Stimulated activated CD4-positive, alpha-beta T cell treated with anti-CD3 and anti-CD28 coated beads, Interleukin-15, amount 100 ng/mL, for 48 hours (primary cell): ENCODE measurements around the gene ARFGAP3.
"Not testable (repeated sequence)": the region's sequence is repeated elsewhere in the genome, so short reads cannot be mapped to it uniquely, and the experiment has no call there.

ENCODE experiments used
- DNase-seq, 2 donors: peaks; one replicate each; pipeline ENCODE4 v3.0.0-alpha.2; 2020; ENCODE audit warnings: low read depth in 2 of 2

Gene ARFGAP3

GRCh38 chr22:42768385-42769035 is 88.6 kb downstream of the ARFGAP3 start:
- no peak for DNase-seq

- no peak for DNase-seq
Measured at GRCh38 chr22:42766860-42767259, 90.2 kb downstream of the ARFGAP3 start.

DNA sequence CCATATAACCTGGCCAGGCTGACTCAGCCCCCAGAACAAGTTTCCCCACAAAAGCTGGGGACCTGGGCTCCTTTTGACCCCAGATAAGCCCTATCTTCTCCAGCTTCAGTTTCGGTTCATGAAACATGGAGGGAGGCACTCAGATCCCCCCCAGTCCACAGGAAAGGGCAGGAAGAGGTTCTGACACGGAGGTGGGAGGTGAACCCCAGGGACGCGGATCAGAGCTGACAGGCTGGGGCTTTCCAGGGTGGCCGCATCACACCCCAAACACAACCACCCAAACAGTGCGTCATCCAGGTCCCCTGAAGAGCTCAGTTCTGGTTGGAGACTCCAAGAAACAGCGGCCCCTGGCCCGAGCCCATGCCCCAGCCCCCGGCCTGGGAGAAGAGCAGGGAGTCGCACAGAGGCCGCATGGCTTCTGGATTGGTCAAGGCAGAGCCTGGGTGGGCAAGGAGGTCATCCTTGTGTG is 92.1 kb downstream of the ARFGAP3 start:
- no peak for DNase-seq

GRCh38 chr22:42763965-42764480 is 93.0 kb downstream of the ARFGAP3 start:
- no peak for DNase-seq

GRCh38 chr22:42760806-42761565 is 96.1 kb downstream of the ARFGAP3 start:
- no peak for DNase-seq

DNA sequence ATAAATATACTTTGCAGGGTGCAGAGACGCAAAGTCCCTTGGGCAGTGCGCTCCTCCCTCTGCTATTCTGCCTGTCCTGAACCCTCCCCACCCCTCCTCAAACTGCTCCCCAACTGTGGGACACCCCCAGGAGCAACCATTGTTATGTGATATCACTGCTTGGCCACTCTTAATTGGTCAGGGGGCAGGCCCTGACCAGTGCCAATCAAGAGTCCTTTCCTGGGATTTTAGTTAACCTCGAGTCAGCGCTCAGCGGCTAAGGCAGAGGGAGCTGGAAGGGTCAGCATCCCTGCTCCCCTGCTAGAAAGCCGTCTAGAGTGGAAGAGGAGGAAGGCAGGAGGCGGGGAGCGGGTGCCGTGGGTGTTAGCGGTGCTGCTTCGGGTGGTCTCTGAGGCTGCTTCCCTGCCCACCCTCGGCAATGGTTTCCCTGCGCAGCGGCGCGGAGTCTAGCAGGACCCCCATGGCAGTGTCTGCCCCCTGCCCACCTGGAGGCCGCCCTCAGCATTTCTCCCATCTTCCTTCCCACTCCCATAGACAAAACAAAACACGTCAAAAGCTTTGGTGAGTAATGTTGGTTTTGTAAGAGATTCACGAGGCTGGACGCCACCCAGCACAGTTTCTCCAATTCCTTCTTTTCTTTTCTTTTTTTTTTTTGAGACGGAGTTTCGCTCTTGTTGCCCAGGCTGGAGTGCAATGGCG is 98.0 kb downstream of the ARFGAP3 start:
- DNase-seq = no peak

- DNase-seq = not testable (repeated sequence)
Measured at GRCh38 chr22:42755553-42755952, 101.5 kb downstream of the ARFGAP3 start.

DNA sequence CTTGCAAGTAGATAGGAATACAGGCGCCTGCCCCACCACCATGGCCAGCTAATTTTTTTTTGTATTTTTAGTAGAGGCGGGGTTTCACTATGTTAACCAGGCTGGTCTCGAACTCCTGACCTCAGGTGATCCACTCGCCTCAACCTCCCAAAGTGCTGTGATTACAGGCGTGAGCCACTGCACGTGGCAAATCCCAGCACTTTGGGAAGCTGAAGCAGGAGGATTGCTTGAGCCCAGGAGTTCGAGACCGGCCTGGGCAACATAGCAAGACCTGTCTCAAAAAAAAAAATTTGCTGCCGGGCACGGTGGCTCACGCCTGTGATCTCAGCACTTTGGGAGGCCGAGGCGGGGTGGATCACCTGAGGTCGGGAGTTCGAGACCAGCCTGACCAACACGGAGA is 102.0 kb downstream of the ARFGAP3 start:
- DNase-seq = not testable (repeated sequence)

GRCh38 chr22:42754658-42755057 is 102.4 kb downstream of the ARFGAP3 start:
- DNase-seq = no peak

DNA sequence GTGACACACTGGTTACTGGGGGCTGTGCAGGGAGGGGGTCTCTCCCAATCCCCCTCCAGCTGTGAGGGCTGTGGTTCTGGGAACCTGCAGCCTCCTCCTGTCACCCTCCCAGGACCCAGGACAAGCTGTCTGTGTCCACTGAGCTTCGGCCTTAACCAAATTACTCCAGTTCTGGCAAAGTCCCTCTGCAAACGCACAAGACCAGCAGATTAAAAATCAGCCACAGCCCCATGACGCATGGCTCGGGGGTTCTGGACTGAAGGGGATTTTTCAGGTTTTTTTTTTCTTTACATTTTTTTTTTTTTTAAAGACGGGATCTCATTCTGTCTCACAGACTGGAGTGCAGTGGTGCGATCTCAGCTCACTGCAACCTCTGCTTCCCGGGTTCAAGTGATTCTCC is 104.2 kb downstream of the ARFGAP3 start:
- DNase-seq = no peak

GRCh38 chr22:42752230-42752746 is 104.8 kb downstream of the ARFGAP3 start:
- no peak for DNase-seq

GRCh38 chr22:42750421-42750820 is 106.7 kb downstream of the ARFGAP3 start:
- DNase-seq = not testable (repeated sequence)

- DNase-seq = no peak
Measured at GRCh38 chr22:42747701-42748513, 109.2 kb downstream of the ARFGAP3 start.
